ENCODE measurements around the gene SYT2.

DNA sequence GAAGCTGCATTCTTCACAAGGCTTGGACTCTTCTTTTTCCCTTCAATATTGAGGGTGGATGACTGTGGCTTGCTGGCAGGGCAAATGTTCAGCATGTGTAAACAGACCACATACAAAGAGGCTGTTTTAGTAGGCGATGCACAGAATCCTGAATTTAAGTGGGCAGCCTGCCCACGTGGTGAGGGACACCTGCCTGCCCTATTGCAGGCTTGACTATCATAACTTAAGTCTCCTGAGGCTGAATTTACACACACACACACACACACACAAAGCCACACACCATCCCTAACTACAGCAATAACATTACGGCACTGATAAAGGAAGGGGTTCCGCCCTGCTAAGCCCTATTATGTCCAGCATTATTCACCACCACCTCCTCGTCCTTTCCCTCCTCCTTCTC lies 15.9 kb downstream of the SYT2 start:
- TF ChIP-seq TAF1 (IDR thresholded peaks at IDR 0.05; ENCODE audit: borderline replicate concordance, insufficient read depth, low read length), result no peak
- TF ChIP-seq POLR2AphosphoS5 (IDR thresholded peaks at IDR 0.05; ENCODE audit: low read depth, low read length), result no peak
- TF ChIP-seq SIN3A (IDR thresholded peaks at IDR 0.05; ENCODE audit: borderline replicate concordance, insufficient read depth, low read length), result no peak
- TF ChIP-seq, protein P1, sequence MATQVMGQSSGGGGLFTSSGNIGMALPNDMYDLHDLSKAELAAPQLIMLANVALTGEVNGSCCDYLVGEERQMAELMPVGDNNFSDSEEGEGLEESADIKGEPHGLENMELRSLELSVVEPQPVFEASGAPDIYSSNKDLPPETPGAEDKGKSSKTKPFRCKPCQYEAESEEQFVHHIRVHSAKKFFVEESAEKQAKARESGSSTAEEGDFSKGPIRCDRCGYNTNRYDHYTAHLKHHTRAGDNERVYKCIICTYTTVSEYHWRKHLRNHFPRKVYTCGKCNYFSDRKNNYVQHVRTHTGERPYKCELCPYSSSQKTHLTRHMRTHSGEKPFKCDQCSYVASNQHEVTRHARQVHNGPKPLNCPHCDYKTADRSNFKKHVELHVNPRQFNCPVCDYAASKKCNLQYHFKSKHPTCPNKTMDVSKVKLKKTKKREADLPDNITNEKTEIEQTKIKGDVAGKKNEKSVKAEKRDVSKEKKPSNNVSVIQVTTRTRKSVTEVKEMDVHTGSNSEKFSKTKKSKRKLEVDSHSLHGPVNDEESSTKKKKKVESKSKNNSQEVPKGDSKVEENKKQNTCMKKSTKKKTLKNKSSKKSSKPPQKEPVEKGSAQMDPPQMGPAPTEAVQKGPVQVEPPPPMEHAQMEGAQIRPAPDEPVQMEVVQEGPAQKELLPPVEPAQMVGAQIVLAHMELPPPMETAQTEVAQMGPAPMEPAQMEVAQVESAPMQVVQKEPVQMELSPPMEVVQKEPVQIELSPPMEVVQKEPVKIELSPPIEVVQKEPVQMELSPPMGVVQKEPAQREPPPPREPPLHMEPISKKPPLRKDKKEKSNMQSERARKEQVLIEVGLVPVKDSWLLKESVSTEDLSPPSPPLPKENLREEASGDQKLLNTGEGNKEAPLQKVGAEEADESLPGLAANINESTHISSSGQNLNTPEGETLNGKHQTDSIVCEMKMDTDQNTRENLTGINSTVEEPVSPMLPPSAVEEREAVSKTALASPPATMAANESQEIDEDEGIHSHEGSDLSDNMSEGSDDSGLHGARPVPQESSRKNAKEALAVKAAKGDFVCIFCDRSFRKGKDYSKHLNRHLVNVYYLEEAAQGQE (IDR thresholded peaks at IDR 0.05; ENCODE audit: insufficient read depth in 1 of 2, low read depth in 2 of 2, low read length in 2 of 2), result no peak
- TF ChIP-seq FOXP2 (optimal IDR thresholded peaks at IDR 0.05; ENCODE audit: borderline replicate concordance, extremely low read depth, extremely low read length, insufficient read depth), result no peak

Measured in PFSK-1 (cell line).